Peyer's patch (tissue), 4 donors: ENCODE data around the gene CLMN. TPM values are rescaled to one million over a fixed set of nuclear protein-coding genes. Genes with fewer than 3 reads are reported as not detected.

Source experiments
- DNase-seq, 3 donors: peaks; one replicate each; pipeline ENCODE4 v3.0.0-alpha.2; 2017 to 2019
- H3K27ac ChIP-seq, 4 donors: fragments of 200-600 bp; sonication (generic); one replicate each; pipeline ENCODE4 v1.5.1; 2016 to 2019
- H3K27me3 ChIP-seq, 2 donors: fragments of 200-600 bp; sonication (generic); one replicate each; pipeline ENCODE4 v1.5.1; 2019
- H3K36me3 ChIP-seq, 3 donors: fragments of 200-600 bp; sonication (generic); one replicate each; pipeline ENCODE4 v1.5.1; 2016 to 2019
- H3K4me1 ChIP-seq, 4 donors: fragments of 200-600 bp; sonication (generic); one replicate each; pipeline ENCODE4 v1.5.1; 2016 to 2019
- H3K4me3 ChIP-seq, 4 donors: fragments of 200-600 bp; sonication (generic); 1 replicate in 3 of 4; 2 replicates in 1 of 4; pipeline ENCODE4 v1.5.1; 2016 to 2019; ENCODE audit warnings: mild to moderate bottlenecking in 1 of 4
- H3K9me3 ChIP-seq, 4 donors: fragments of 200-600 bp; sonication (generic); one replicate each; pipeline ENCODE4 v1.5.1; 2016 to 2019; ENCODE audit warnings: mild to moderate bottlenecking in 1 of 4
- POLR2A ChIP-seq, 2 donors: fragments of 450-650 bp; IDR thresholded peaks; one replicate each; pipeline ENCODE4 v1.5.1; 2017; ENCODE audit warnings: antibody characterized with exemption in 2 of 2, mild to moderate bottlenecking in 2 of 2, moderate library complexity in 2 of 2
- total RNA-seq, 4 donors: library from RNA; depleted of rRNA; stranded (reverse); fragments of >200 nt; gene quantifications; one replicate each; pipeline ENCODE4 v1.1.0, GENCODE V29; 2016
- TF ChIP-seq, protein P1 (sequence below), 6 experiments: fragments of 450-650 bp in 4 of 6; fragments of 200-600 bp in 2 of 6; sonication (generic) in 1 of 6; IDR thresholded peaks; one replicate each; pipeline ENCODE4 v1.5.1; 2017 to 2019; ENCODE audit warnings: antibody characterized with exemption in 6 of 6, mild to moderate bottlenecking in 3 of 6, moderate library complexity in 1 of 6

CLMN gene
- total RNA-seq, 4 donors from 2014 or later = 18.7 to 38.8 (median 36.4) TPM

DNA sequence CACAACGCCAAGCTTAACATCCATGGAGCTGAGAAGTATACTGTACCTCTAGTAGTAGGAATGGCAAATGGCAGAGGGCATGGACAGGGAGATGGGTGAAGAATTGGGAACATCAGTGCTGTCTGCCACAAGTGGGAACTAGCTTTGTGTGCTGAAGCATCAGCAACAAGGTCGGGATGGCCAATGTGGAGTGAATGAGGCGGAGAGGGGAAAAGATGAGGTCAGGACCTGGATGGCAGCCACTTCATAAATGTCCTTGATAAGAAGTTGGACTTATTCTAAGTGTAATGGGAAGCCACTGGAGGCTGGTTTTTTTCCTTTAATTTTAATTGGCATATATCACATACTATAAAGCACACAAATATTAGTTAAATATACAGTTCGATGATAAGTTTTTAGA lies 21.9 kb upstream of the CLMN start:
- TF ChIP-seq, protein P1, sequence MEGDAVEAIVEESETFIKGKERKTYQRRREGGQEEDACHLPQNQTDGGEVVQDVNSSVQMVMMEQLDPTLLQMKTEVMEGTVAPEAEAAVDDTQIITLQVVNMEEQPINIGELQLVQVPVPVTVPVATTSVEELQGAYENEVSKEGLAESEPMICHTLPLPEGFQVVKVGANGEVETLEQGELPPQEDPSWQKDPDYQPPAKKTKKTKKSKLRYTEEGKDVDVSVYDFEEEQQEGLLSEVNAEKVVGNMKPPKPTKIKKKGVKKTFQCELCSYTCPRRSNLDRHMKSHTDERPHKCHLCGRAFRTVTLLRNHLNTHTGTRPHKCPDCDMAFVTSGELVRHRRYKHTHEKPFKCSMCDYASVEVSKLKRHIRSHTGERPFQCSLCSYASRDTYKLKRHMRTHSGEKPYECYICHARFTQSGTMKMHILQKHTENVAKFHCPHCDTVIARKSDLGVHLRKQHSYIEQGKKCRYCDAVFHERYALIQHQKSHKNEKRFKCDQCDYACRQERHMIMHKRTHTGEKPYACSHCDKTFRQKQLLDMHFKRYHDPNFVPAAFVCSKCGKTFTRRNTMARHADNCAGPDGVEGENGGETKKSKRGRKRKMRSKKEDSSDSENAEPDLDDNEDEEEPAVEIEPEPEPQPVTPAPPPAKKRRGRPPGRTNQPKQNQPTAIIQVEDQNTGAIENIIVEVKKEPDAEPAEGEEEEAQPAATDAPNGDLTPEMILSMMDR (IDR thresholded peaks at IDR 0.05) = no peak
- no peak for TF ChIP-seq POLR2A (IDR thresholded peaks at IDR 0.05)
- no peaks in the 10 kb centered on the region for H3K27me3 ChIP-seq
- no peaks in the 10 kb centered on the region for H3K4me1 ChIP-seq
- no peak for DNase-seq
- no peaks in the 10 kb centered on the region for H3K9me3 ChIP-seq
- H3K36me3 ChIP-seq = no peaks in the 10 kb centered on the region
- no peak overlapping the region for H3K4me3 ChIP-seq
- peak overlapping the region in 1 of 4 donors; percentile 76 for H3K27ac ChIP-seq

DNA sequence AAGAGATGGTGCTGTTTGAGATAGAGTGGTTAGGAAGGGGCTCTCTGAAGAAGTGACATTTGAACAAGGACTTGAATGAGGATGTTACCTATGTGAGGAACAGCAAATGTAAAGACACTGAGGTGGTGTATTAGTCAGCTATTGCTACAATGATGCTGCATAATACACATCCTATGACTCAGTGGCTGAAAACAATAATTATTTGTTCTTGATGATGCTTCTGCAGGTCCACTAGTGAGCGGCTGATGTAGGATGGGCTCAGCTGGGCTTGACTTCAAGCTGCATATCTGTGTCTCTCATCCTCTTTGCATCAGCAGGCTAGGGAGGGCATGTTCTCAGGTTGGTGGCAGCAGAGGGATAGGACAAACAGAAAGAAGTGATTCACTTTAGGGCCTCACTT lies 21.4 kb upstream of the CLMN start:
- no peak for TF ChIP-seq POLR2A (IDR thresholded peaks at IDR 0.05)
- TF ChIP-seq, protein P1 (IDR thresholded peaks at IDR 0.05) = no peak
- no peaks in the 10 kb centered on the region for H3K27me3 ChIP-seq
- DNase-seq = no peak
- H3K4me3 ChIP-seq = no peak overlapping the region
- H3K4me1 ChIP-seq = no peaks in the 10 kb centered on the region
- H3K36me3 ChIP-seq = no peaks in the 10 kb centered on the region
- H3K27ac ChIP-seq = peak overlapping the region in 3 of 4 donors; percentile 54 to 78 (median 76)
- no peaks in the 10 kb centered on the region for H3K9me3 ChIP-seq

DNA sequence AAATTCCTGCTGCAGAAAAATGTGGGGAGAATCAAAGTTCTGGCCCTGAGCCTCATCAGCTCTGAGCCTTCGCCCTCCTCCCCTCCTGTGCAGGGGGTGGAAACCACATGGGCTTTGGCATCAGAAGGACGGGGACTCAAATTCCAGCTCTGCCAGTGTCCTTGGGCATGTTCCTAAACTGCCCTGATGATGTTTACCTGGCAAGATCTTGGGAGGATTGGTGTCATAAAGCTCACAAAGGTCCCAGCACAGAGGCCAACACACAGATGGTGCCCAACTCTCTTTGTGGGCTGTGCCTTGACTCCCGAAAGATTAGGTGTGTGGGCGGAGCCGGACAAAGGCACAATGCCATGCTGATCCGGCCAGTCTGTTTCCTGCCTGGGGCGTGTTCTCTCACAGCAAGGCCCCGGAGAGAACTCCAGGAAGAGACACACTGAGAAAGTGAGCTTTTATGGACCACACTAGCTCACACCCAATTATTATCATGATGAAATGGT lies 20.5 kb upstream of the CLMN start:
- peak overlapping the region in 3 of 4 donors; percentile 54 to 78 (median 76) for H3K27ac ChIP-seq
- peak in 2 of 3 donors; percentile 89 to 92 for DNase-seq
- H3K4me1 ChIP-seq = no peaks in the 10 kb centered on the region
- no peaks in the 10 kb centered on the region for H3K9me3 ChIP-seq
- H3K36me3 ChIP-seq = no peaks in the 10 kb centered on the region
- no peak overlapping the region for H3K4me3 ChIP-seq
- TF ChIP-seq, protein P1 (IDR thresholded peaks at IDR 0.05) = no peak
- TF ChIP-seq POLR2A (IDR thresholded peaks at IDR 0.05) = peak in 1 of 2 donors; percentile 20
- H3K27me3 ChIP-seq = no peaks in the 10 kb centered on the region

DNA sequence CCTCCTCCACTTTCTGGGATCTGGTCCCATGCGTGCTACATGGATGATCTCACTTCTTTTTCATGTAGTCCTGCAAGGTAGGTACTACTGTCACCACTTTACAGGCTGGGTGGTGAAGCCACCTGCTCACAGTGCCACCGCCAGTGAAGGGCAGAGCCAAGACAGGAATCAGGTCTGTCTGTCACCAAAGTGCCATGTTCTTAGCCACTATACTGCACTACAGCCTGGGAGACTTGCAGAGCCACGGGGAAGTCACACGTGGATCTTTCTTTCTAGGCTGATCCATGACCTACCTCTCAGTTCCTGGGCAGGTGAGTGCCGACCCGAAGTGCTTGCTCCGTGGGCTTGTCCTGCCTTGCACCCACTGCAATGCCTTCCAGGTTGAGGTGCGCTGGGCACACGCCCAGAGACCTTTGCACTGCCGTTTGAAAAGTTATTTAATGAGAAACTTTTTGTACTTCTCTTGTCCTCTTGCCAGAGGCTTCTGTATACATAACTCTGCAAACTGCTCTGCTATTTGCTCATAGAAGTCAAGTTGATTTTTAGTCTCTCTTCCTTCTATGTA lies 19.7 kb upstream of the CLMN start:
- Histone ChIP-seq H3K27ac (peak overlapping the region in 3 of 4 donors; percentile 54 to 90 (median 78)), H3K4me1 (no peaks in the 10 kb centered on the region), H3K9me3 (no peaks in the 10 kb centered on the region), H3K27me3 (no peaks in the 10 kb centered on the region), H3K4me3 (peak overlapping the region in 2 of 4 donors; percentile 19 to 24), H3K36me3 (no peaks in the 10 kb centered on the region)
- DNase-seq = peak in 2 of 3 donors; percentile 84 to 87
- TF ChIP-seq POLR2A (IDR thresholded peaks at IDR 0.05) = peak in 1 of 2 donors; percentile 12
- TF ChIP-seq, protein P1 (IDR thresholded peaks at IDR 0.05) = no peak

DNA sequence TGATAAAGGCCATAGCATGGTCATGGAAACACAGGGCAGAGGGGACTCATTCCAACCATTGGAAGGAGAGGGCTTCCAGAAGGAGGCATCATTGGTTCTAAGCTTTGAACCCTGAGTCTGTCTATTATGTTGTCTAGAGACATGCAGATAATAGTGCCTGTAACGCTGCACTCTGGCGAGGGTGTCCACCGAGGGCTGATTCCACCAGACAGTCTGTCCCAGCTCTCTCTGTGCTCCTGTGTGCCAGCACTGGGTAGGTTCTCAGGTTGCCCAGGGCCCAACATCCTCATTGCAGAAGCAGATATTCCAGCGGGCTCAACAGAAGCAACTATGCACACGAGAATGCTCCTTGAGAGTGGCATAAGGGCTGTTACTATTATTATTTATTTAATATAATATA lies 18.7 kb upstream of the CLMN start:
- Histone ChIP-seq H3K27me3 (no peaks in the 10 kb centered on the region), H3K4me3 (no peak overlapping the region), H3K9me3 (no peaks in the 10 kb centered on the region), H3K4me1 (no peaks in the 10 kb centered on the region), H3K27ac (peak overlapping the region in 1 of 4 donors; percentile 78), H3K36me3 (no peaks in the 10 kb centered on the region)
- TF ChIP-seq, protein P1 (IDR thresholded peaks at IDR 0.05) = no peak
- no peak for TF ChIP-seq POLR2A (IDR thresholded peaks at IDR 0.05)
- no peak for DNase-seq
